ENCODE measurements around the gene GUCY1A2.
"Not testable (repeated sequence)": the region's sequence is repeated elsewhere in the genome, so short reads cannot be mapped to it uniquely, and the experiment has no call there.

The GUCY1A2 gene

DNA sequence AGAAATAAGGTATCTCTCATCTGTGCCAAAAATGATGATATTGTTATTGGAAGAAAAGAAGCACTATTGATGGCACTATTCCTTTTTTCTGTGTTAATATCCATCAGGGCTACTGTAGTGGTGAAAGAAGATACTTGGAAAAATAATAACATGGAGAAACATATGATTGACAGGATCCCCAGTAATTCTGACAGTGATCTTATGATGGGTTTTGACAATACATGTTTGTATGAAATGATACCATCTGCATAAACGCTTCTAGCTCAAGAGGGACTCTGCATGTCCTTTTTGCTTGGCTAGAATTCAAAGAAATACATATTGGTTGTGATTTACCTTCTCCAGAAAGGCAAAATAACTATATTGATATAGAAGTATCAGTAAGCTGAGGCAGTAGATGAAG is 178.1 kb downstream of the GUCY1A2 start:
- DNase-seq (ENCODE audit: low spot score), result no peak

GRCh38 chr11:106834567-106834966 is 183.7 kb downstream of the GUCY1A2 start:
- no peak for DNase-seq (ENCODE audit: low spot score)

- no peak for DNase-seq (ENCODE audit: low spot score)
Observed at GRCh38 chr11:106828976-106829375, 189.3 kb downstream of the GUCY1A2 start.

GRCh38 chr11:106828576-106828975 is 189.7 kb downstream of the GUCY1A2 start:
- DNase-seq (ENCODE audit: low spot score), result no peak

GRCh38 chr11:106827687-106828086 is 190.6 kb downstream of the GUCY1A2 start:
- no peak for DNase-seq (ENCODE audit: low spot score)

GRCh38 chr11:106826558-106826957 is 191.7 kb downstream of the GUCY1A2 start:
- not testable (repeated sequence) for DNase-seq (ENCODE audit: low spot score)

- no peak for DNase-seq (ENCODE audit: low spot score)
Observed at GRCh38 chr11:106821826-106822225, 196.4 kb downstream of the GUCY1A2 start.

DNA sequence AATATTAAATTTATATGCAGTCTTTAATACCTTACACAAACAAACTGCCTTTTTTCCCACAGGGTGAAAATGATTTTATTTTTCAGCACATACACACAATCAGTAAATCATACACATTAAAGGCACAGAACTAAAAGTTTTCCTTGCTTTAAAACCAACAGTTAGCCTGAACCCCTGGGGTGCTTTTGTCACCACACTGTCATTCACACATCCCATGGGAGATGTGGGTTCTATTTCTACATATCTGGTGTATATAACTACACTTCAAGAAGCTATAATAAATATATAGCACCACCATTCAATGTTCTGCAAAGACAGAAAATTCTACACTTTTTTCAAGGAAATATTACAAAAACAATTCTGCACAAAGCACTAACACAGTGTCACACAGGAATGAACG is 197.0 kb downstream of the GUCY1A2 start:
- no peak for DNase-seq (ENCODE audit: low spot score)

GRCh38 chr11:106818443-106818842 is 199.8 kb downstream of the GUCY1A2 start:
- DNase-seq (ENCODE audit: low spot score), result no peak

- no peak for DNase-seq (ENCODE audit: low spot score)
Observed at GRCh38 chr11:106815209-106815608, 203.1 kb downstream of the GUCY1A2 start.

DNA sequence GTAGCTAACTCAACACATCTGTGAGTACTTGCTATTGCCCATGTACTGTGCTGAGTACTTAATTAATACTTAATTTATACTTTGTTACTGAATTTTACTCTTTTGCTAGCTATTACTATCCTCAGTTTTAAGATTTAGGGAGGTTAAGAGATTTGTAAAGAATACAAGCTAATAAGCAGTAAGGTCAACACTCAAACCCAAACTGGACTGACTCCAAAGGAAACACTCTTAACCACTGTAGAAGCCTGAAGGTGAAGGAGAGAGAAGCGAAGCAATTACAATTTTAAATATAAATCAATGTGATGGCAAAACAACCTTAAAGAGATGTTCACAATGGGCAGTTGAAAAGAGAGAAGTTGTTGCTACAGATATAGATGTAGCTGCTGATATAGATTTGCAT is 204.5 kb downstream of the GUCY1A2 start:
- DNase-seq (ENCODE audit: low spot score), result no peak

DNA sequence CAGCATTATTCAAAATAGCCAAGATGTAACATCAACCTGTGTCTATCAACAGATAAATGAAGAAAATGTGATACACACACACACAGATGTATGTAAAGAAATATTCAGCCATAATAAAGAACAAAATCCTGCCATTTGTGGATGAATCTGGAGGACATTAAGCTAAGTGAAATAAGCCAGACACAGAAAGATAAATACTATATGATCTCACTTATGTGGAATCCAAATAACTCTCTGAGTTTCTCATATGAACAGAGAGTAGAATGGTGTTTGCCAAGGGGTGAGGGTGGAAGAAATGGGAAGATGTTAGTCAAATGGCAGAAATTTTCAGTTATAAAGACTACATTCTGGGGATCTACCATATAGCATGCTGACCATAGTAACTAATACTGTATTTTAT is 224.2 kb downstream of the GUCY1A2 start:
- DNase-seq (ENCODE audit: low spot score), result no peak

GRCh38 chr11:106789406-106789805 is 228.9 kb downstream of the GUCY1A2 start:
- DNase-seq (ENCODE audit: low spot score), result no peak

DNA sequence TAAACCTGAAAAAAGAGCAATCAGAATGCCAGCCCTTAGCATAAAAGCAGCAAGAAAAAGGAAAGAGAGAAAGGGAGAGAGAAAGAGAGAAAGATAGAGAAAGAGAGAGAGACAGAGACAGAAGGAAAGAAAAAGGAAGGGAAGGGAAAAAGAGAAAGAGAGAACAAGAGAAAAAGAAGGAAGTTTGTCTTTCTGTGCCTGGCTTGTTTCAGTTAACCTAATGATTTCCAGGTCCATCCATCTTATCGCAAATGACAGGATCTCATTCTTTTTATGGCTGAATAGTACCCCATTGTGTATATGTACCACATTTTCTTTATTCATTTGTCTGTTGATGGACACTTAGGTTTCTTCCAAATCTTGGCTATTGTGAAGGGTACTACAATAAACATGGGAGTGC is 230.8 kb downstream of the GUCY1A2 start:
- DNase-seq (ENCODE audit: low spot score), result no peak

GRCh38 chr11:106785913-106786650 is 232.2 kb downstream of the GUCY1A2 start:
- DNase-seq (ENCODE audit: low spot score), result no peak

- DNase-seq (ENCODE audit: low spot score), result not testable (repeated sequence)
Observed at GRCh38 chr11:106777302-106777701, 241.0 kb downstream of the GUCY1A2 start.

- DNase-seq (ENCODE audit: low spot score), result no peak
Observed at GRCh38 chr11:106770489-106771085, 247.7 kb downstream of the GUCY1A2 start.

DNA sequence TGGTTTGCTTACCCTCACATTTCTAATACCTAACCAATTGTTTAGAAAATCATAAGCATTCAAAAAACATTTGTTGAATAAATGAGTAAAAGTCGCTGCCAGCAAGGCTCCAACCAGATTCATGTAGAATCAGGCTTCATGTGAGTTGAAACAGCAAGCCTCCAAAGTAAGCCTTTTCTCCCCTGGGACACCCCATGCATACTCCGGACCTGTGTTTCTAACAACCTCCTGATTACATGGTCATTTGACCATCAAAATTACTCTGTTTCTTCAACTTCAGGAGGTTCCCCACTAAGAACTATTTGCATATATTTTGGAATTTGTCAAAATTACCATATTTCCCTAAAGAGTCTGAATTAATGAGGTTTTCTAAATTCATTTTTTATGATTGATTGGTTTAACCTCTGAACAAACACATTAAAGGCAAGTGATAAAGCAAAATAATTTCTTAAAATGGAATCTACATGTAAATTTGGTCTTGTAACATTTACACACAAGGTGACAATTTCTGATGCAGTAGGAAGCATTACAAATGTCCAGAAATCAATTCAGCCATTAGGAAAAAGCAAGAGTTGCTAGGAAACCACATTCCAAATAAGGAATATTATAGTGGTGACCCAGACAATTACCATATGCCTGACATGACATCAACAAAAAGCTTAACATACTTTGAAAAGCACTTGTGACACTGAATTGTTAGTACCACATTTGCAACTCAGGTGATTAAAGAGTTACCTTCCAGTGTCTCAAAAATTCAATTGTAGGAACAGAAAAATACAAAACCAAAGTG is 252.6 kb downstream of the GUCY1A2 start:
- no peak for DNase-seq (ENCODE audit: low spot score)

DNA sequence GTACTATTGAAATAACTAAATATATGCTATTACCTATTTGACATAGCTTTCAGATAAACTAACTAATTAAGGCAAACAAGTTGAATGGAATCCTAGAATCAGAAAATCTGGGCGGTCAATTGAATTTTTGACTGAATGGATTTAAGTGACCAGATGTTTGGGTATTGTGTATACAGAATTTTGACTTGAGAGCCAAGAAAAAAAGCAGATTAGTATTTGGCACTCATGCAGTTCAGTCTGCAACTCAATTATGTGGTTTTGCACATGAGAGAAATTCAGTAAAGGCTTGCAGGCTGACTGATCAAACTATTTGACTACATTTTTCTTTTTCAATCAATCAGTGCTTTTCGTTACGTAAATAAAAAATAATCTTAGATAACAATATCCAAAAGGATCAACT is 254.8 kb downstream of the GUCY1A2 start:
- no peak for DNase-seq (ENCODE audit: low spot score)

- no peak for DNase-seq (ENCODE audit: low spot score)
Observed at GRCh38 chr11:106761745-106762144, 256.5 kb downstream of the GUCY1A2 start.

DNA sequence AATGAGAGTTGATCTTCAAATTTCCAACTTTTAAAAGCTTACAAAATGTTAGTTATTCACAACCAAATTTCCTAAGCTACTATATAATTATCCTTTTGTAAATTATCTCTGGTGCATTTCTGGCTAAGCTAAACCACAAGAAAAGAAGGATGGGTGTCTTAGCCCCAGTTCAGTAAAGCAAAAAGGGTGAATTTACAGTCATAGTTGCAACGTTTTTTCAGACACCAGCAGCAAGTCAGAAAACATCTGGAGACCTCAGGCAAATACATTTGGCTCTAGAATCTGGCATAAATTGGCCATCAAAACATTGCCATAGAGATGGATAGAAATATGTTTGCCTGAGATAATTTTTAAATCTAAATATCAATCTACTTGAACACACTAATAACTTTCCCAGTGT is 257.0 kb downstream of the GUCY1A2 start:
- no peak for DNase-seq (ENCODE audit: low spot score)

DNA sequence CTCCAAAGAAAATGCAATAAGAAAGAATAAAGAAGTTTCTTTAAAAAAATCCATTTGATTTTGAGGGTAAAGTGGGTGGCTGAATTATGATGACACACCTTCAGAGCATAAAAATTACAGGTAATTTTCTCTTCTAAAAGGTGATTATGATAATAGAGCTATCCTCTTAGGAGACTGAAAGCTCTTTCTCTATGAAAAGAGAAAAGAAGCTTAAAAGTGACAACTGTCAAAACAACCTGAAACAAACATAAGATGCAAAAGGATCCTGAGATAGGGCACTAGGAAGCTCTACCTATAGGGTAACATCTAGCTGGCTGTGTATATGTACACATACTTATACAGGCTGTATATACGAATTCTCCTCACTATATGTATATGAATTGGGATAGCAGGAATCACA is 270.2 kb downstream of the GUCY1A2 start:
- DNase-seq (ENCODE audit: low spot score), result no peak

GRCh38 chr11:106745941-106746340 is 272.3 kb downstream of the GUCY1A2 start:
- no peak for DNase-seq (ENCODE audit: low spot score)
